Bronchial epithelial cell (primary cell): ENCODE data around the gene MAPRE2. TPM values are rescaled to one million over a fixed set of nuclear protein-coding genes. Genes with fewer than 3 reads are reported as not detected.
A peak's percentile ranks its signal among the peaks of the same experiment; 100 is the strongest.

Experiments
- DNase-seq: peaks from one replicate; pipeline ENCODE4 v3.0.0-alpha.2; 2010; ENCODE audit warnings: low read depth
- FAIRE-seq: peaks from 2 replicates; lab custom pipeline; 2011; peaks lifted over from hg19 to GRCh38; lab: Jason Lieb, UNC
- H3K27me3 ChIP-seq: 2 replicates; pipeline ENCODE4 v1.5.1; 2011; ENCODE audit warnings: low read length; ENCODE audit not compliant: control insufficient read depth, insufficient read depth
- H3K36me3 ChIP-seq: 2 replicates; pipeline ENCODE4 v1.5.1; 2011; ENCODE audit warnings: low read length; ENCODE audit not compliant: control insufficient read depth, insufficient read depth
- H3K4me3 ChIP-seq: 2 replicates; pipeline ENCODE4 v1.5.1; 2011; ENCODE audit warnings: mild to moderate bottlenecking, low read depth, low read length, control low read depth
- total RNA-seq: library from RNA; depleted of rRNA; stranded (reverse); fragments of >200 nt; gene quantifications from 2 replicates; pipeline ENCODE4 v1.2.1, GENCODE V29; 2014
- TF ChIP-seq, protein P1 (sequence below): IDR thresholded peaks from 2 replicates; pipeline ENCODE4 v1.5.1; 2011; ENCODE audit warnings: mild to moderate bottlenecking, moderate library complexity, low read length, control low read depth, inconsistent platforms; ENCODE audit not compliant: insufficient read depth, severe bottlenecking

The MAPRE2 gene
- total RNA-seq, 1 donor from 2014 or later = 0.79 TPM

GRCh38 chr18:35045121-35045520, 3.9 kb downstream of the MAPRE2 start:
- Histone ChIP-seq H3K4me3 (no peak overlapping the region), H3K27me3 (no peaks in the 10 kb centered on the region), H3K36me3 (no peaks in the 10 kb centered on the region)
- TF ChIP-seq, protein P1, sequence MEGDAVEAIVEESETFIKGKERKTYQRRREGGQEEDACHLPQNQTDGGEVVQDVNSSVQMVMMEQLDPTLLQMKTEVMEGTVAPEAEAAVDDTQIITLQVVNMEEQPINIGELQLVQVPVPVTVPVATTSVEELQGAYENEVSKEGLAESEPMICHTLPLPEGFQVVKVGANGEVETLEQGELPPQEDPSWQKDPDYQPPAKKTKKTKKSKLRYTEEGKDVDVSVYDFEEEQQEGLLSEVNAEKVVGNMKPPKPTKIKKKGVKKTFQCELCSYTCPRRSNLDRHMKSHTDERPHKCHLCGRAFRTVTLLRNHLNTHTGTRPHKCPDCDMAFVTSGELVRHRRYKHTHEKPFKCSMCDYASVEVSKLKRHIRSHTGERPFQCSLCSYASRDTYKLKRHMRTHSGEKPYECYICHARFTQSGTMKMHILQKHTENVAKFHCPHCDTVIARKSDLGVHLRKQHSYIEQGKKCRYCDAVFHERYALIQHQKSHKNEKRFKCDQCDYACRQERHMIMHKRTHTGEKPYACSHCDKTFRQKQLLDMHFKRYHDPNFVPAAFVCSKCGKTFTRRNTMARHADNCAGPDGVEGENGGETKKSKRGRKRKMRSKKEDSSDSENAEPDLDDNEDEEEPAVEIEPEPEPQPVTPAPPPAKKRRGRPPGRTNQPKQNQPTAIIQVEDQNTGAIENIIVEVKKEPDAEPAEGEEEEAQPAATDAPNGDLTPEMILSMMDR = no peak
- DNase-seq = no peak
- FAIRE-seq = no peak

GRCh38 chr18:35045806-35046205, 4.6 kb downstream of the MAPRE2 start:
- no peaks in the 10 kb centered on the region for H3K27me3 ChIP-seq
- no peak for FAIRE-seq
- no peaks in the 10 kb centered on the region for H3K36me3 ChIP-seq
- DNase-seq = no peak
- TF ChIP-seq, protein P1 = no peak
- H3K4me3 ChIP-seq = no peak overlapping the region

DNA sequence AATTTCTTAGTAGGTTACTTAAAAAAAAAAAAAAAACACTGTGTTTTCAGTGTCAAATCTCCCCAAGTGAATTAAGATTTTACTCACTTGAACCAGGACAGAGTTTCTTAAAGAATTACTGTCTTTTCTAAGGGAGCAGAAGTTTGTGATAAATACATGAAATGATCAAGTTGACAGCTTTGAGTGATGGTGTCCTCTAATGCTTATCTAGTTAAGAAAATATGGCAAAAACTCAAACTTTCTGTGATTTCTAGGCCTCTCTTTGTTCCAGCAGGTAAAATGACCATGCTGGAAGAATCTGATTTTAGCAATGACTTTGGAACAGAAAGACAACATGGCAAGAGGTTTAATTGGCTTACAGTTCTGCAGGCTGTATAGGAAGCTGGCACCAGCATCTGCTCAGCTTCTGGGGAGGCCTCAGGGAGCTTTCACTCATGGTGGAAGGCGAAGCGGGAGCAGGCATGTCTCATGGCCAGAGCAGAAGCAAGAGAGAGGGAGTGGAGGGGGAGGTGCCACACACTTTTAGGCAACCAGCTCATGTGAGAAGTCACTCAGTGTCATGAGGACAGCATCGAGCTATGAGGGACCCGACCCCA, 6.6 kb downstream of the MAPRE2 start:
- FAIRE-seq = no peak
- Histone ChIP-seq H3K27me3 (no peaks in the 10 kb centered on the region), H3K36me3 (no peaks in the 10 kb centered on the region), H3K4me3 (no peak overlapping the region)
- DNase-seq = no peak
- TF ChIP-seq, protein P1 = no peak

- Histone ChIP-seq H3K27me3 (no peaks in the 10 kb centered on the region), H3K4me3 (no peak overlapping the region), H3K36me3 (no peaks in the 10 kb centered on the region)
- DNase-seq (peak; percentile 28), FAIRE-seq (no peak)
- TF ChIP-seq, protein P1 = no peak
These were observed 8.2 kb downstream of the MAPRE2 start for GRCh38 chr18:35049111-35050027.

DNA sequence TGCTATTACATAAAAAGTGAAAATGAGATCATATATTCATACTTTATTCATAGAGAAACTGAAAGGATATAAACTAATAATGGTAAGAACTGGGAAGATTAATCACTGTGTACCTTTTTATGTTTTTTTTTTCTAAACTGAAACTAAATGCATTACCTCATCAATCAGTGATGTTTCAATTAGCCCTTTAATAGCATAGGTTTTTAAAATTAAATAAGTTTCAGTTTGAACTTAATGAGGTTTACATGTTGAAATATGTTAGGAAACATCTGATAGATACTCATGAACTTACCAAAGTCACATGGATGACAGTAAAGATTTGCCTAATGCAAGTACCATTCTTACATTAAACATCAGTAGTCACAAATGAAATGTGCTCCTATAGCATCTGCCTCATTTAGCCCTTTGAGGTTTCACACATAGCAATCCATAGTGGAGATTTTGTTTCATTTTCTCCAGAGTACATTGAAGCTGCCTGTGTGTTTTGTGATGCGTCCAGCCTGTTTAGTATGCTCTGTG, 8.9 kb downstream of the MAPRE2 start:
- DNase-seq (peak; percentile 29), FAIRE-seq (no peak)
- Histone ChIP-seq H3K36me3 (no peaks in the 10 kb centered on the region), H3K4me3 (no peak overlapping the region), H3K27me3 (no peaks in the 10 kb centered on the region)
- TF ChIP-seq, protein P1 = no peak
